ENCODE data around the gene PCGF3. TPM values are rescaled to one million over a fixed set of nuclear protein-coding genes. Genes with fewer than 3 reads are reported as not detected.

The PCGF3 gene
- total RNA-seq, 1 experiment from 2014 or later = 31.5 TPM

- Histone ChIP-seq H4K20me1 (ENCODE audit: low read length) (no peaks in the 10 kb centered on the region), H3K27me3 (ENCODE audit: low read length) (no peaks in the 10 kb centered on the region), H3K79me2 (ENCODE audit: low read length) (no peaks in the 10 kb centered on the region), H3K9ac (ENCODE audit: low read length) (no peak overlapping the region), H2AFZ (ENCODE audit: low read length) (no peak overlapping the region), H3F3A (ENCODE audit: low read length, unreplicated experiment) (no peaks in the 10 kb centered on the region), H3K4me1 (ENCODE audit: insufficient read depth, low read length) (peaks cover 16% of the 10 kb centered on the region), H3K9me2 (replicated peaks; ENCODE audit: low read length) (no peaks in the 10 kb centered on the region), H3K9me3 (ENCODE audit: low read length) (no peaks in the 10 kb centered on the region), H3K36me3 (ENCODE audit: low read depth, low read length) (no peaks in the 10 kb centered on the region), H3K27ac (ENCODE audit: low read length) (no peak overlapping the region), H3K4me3 (ENCODE audit: low read length) (no peak overlapping the region), H3K4me2 (ENCODE audit: low read length) (no peak overlapping the region)
- ATAC-seq (no peak), DNase-seq (no peak)
- CTCF ChIA-PET = no interaction called here
- POLR2A ChIA-PET (ENCODE audit: unreplicated experiment) = no interaction called here
- BruUV-seq (replicated peaks) = no TSS peak
- intact Hi-C loops (cut with micrococcal nuclease) = no loop called here
- no peak for TF ChIP-seq EZH2phosphoT487 (IDR thresholded peaks at IDR 0.05; ENCODE audit: borderline replicate concordance, low read length)
- TF ChIP-seq EZH2 (IDR thresholded peaks at IDR 0.05; ENCODE audit: low read length, unreplicated experiment) = no peak
- no peak for TF ChIP-seq CTCF (conservative IDR thresholded peaks at IDR 0.05; ENCODE audit: low read depth, low read length)
Measured at GRCh38 chr4:685679-686412, 19.8 kb upstream of the PCGF3 start.

- H3K36me3 ChIP-seq (ENCODE audit: low read depth, low read length) = no peaks in the 10 kb centered on the region
- no peak overlapping the region for H3K4me3 ChIP-seq (ENCODE audit: low read length)
- H4K20me1 ChIP-seq (ENCODE audit: low read length) = no peaks in the 10 kb centered on the region
- no peaks in the 10 kb centered on the region for H3F3A ChIP-seq (ENCODE audit: low read length, unreplicated experiment)
- ChIA-PET CTCF (no interaction called here), POLR2A (ENCODE audit: unreplicated experiment) (no interaction called here)
- H3K27ac ChIP-seq (ENCODE audit: low read length) = no peak overlapping the region
- no peak for TF ChIP-seq EZH2phosphoT487 (IDR thresholded peaks at IDR 0.05; ENCODE audit: borderline replicate concordance, low read length)
- TF ChIP-seq EZH2 (IDR thresholded peaks at IDR 0.05; ENCODE audit: low read length, unreplicated experiment) = no peak
- TF ChIP-seq CTCF (conservative IDR thresholded peaks at IDR 0.05; ENCODE audit: low read depth, low read length) = no peak
- H3K4me1 ChIP-seq (ENCODE audit: insufficient read depth, low read length) = peaks cover 16% of the 10 kb centered on the region
- DNase-seq (no peak), ATAC-seq (no peak)
- no peaks in the 10 kb centered on the region for H3K9me2 ChIP-seq (replicated peaks; ENCODE audit: low read length)
- H3K27me3 ChIP-seq (ENCODE audit: low read length) = no peaks in the 10 kb centered on the region
- BruUV-seq (replicated peaks) = no TSS peak
- no peak overlapping the region for H3K4me2 ChIP-seq (ENCODE audit: low read length)
- intact Hi-C loops (cut with micrococcal nuclease) = no loop called here
- H2AFZ ChIP-seq (ENCODE audit: low read length) = no peak overlapping the region
- no peaks in the 10 kb centered on the region for H3K9me3 ChIP-seq (ENCODE audit: low read length)
- H3K79me2 ChIP-seq (ENCODE audit: low read length) = no peaks in the 10 kb centered on the region
- no peak overlapping the region for H3K9ac ChIP-seq (ENCODE audit: low read length)
Measured at GRCh38 chr4:686413-687040, 19.1 kb upstream of the PCGF3 start.
